WTC11 (cell line): ENCODE measurements around the gene REM1.

ENCODE experiments used
- AFF4 ChIP-seq: sonication (generic); formaldehyde crosslinking; IDR thresholded peaks from 2 replicates; pipeline ENCODE4 v1.8.1; 2023; ENCODE audit warnings: mild to moderate bottlenecking, missing genetic modification reagents, borderline replicate concordance
- ATF3 ChIP-seq: sonication (generic); formaldehyde crosslinking; conservative IDR thresholded peaks from 2 replicates; pipeline ENCODE4 v1.8.1; 2022; ENCODE audit warnings: mild to moderate bottlenecking, missing genetic modification reagents
- CREB1 ChIP-seq: sonication (generic); formaldehyde crosslinking; IDR thresholded peaks from 2 replicates; pipeline ENCODE4 v1.8.0; 2023; ENCODE audit warnings: mild to moderate bottlenecking, missing genetic modification reagents
- ESRRA ChIP-seq: sonication (generic); formaldehyde crosslinking; IDR thresholded peaks from 2 replicates; pipeline ENCODE4 v1.8.1; 2022; ENCODE audit warnings: mild to moderate bottlenecking, missing genetic modification reagents, borderline replicate concordance
- NFE2L1 ChIP-seq: sonication (generic); formaldehyde crosslinking; IDR thresholded peaks from 2 replicates; pipeline ENCODE4 v1.8.1; 2023; ENCODE audit warnings: missing genetic modification reagents
- RORB ChIP-seq: fragments of 250-450 bp; sonication (Bioruptor Pico); IDR thresholded peaks from 2 replicates; pipeline ENCODE4 v1.9.0; 2021; ENCODE audit warnings: mild to moderate bottlenecking
- TEAD4 ChIP-seq: sonication (generic); formaldehyde crosslinking; IDR thresholded peaks from 2 replicates; pipeline ENCODE4 v1.8.0; 2022; ENCODE audit warnings: mild to moderate bottlenecking, missing genetic modification reagents
- ZNF317 ChIP-seq: sonication (generic); formaldehyde crosslinking; IDR thresholded peaks from 2 replicates; pipeline ENCODE4 v1.8.1; 2023; ENCODE audit warnings: low read depth, mild to moderate bottlenecking, moderate library complexity, missing genetic modification reagents, borderline replicate concordance
- TF ChIP-seq, protein P1 (sequence below): fragments of 200-600 bp; IDR thresholded peaks from 2 replicates; pipeline ENCODE4 v1.8.0; 2022; ENCODE audit warnings: antibody characterized with exemption
- TF ChIP-seq, protein P2 (sequence below): sonication (generic); formaldehyde crosslinking; IDR thresholded peaks from 2 replicates; pipeline ENCODE4 v1.8.0; 2022; ENCODE audit warnings: mild to moderate bottlenecking, missing genetic modification reagents
- TF ChIP-seq, protein P3 (sequence below): fragments of 250-450 bp; sonication (Bioruptor Pico); IDR thresholded peaks from 2 replicates; pipeline ENCODE4 v2.1.2; 2022; ENCODE audit warnings: mild to moderate bottlenecking, moderate library complexity
- TF ChIP-seq, protein P4 (sequence below): sonication (generic); formaldehyde crosslinking; IDR thresholded peaks from 2 replicates; pipeline ENCODE4 v1.8.0; 2022; ENCODE audit warnings: mild to moderate bottlenecking, missing genetic modification reagents
- TF ChIP-seq, protein P5 (sequence below): sonication (generic); formaldehyde crosslinking; IDR thresholded peaks from 2 replicates; pipeline ENCODE4 v1.8.0; 2023; ENCODE audit warnings: mild to moderate bottlenecking, missing genetic modification reagents

- no peak for TF ChIP-seq TEAD4 (CRISPR knock-in tag)
- TF ChIP-seq, protein P1, sequence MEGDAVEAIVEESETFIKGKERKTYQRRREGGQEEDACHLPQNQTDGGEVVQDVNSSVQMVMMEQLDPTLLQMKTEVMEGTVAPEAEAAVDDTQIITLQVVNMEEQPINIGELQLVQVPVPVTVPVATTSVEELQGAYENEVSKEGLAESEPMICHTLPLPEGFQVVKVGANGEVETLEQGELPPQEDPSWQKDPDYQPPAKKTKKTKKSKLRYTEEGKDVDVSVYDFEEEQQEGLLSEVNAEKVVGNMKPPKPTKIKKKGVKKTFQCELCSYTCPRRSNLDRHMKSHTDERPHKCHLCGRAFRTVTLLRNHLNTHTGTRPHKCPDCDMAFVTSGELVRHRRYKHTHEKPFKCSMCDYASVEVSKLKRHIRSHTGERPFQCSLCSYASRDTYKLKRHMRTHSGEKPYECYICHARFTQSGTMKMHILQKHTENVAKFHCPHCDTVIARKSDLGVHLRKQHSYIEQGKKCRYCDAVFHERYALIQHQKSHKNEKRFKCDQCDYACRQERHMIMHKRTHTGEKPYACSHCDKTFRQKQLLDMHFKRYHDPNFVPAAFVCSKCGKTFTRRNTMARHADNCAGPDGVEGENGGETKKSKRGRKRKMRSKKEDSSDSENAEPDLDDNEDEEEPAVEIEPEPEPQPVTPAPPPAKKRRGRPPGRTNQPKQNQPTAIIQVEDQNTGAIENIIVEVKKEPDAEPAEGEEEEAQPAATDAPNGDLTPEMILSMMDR: no peak
- TF ChIP-seq ESRRA (CRISPR knock-in tag): no peak
- TF ChIP-seq, protein P2, sequence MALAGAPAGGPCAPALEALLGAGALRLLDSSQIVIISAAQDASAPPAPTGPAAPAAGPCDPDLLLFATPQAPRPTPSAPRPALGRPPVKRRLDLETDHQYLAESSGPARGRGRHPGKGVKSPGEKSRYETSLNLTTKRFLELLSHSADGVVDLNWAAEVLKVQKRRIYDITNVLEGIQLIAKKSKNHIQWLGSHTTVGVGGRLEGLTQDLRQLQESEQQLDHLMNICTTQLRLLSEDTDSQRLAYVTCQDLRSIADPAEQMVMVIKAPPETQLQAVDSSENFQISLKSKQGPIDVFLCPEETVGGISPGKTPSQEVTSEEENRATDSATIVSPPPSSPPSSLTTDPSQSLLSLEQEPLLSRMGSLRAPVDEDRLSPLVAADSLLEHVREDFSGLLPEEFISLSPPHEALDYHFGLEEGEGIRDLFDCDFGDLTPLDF (CRISPR knock-in tag): no peak
- TF ChIP-seq RORB: no peak
- no peak for TF ChIP-seq CREB1 (CRISPR knock-in tag)
- TF ChIP-seq, protein P3, sequence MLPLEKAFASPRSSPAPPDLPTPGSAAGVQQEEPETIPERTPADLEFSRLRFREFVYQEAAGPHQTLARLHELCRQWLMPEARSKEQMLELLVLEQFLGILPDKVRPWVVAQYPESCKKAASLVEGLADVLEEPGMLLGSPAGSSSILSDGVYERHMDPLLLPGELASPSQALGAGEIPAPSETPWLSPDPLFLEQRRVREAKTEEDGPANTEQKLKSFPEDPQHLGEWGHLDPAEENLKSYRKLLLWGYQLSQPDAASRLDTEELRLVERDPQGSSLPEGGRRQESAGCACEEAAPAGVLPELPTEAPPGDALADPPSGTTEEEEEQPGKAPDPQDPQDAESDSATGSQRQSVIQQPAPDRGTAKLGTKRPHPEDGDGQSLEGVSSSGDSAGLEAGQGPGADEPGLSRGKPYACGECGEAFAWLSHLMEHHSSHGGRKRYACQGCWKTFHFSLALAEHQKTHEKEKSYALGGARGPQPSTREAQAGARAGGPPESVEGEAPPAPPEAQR (CRISPR knock-in tag): no peak
- TF ChIP-seq, protein P4, sequence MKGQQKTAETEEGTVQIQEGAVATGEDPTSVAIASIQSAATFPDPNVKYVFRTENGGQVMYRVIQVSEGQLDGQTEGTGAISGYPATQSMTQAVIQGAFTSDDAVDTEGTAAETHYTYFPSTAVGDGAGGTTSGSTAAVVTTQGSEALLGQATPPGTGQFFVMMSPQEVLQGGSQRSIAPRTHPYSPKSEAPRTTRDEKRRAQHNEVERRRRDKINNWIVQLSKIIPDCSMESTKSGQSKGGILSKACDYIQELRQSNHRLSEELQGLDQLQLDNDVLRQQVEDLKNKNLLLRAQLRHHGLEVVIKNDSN (CRISPR knock-in tag): no peak
- no peak for TF ChIP-seq ATF3 (CRISPR knock-in tag)
- no peak for TF ChIP-seq ZNF317 (CRISPR knock-in tag)
- TF ChIP-seq, protein P5, sequence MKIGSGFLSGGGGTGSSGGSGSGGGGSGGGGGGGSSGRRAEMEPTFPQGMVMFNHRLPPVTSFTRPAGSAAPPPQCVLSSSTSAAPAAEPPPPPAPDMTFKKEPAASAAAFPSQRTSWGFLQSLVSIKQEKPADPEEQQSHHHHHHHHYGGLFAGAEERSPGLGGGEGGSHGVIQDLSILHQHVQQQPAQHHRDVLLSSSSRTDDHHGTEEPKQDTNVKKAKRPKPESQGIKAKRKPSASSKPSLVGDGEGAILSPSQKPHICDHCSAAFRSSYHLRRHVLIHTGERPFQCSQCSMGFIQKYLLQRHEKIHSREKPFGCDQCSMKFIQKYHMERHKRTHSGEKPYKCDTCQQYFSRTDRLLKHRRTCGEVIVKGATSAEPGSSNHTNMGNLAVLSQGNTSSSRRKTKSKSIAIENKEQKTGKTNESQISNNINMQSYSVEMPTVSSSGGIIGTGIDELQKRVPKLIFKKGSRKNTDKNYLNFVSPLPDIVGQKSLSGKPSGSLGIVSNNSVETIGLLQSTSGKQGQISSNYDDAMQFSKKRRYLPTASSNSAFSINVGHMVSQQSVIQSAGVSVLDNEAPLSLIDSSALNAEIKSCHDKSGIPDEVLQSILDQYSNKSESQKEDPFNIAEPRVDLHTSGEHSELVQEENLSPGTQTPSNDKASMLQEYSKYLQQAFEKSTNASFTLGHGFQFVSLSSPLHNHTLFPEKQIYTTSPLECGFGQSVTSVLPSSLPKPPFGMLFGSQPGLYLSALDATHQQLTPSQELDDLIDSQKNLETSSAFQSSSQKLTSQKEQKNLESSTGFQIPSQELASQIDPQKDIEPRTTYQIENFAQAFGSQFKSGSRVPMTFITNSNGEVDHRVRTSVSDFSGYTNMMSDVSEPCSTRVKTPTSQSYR: no peak
- TF ChIP-seq AFF4 (CRISPR knock-in tag): no peak
- TF ChIP-seq NFE2L1 (CRISPR knock-in tag): no peak
These were observed 41.6 kb downstream of the REM1 start for GRCh38 chr20:31516651-31517050.
